IMR-90 (cell line): Measurements from ENCODE around the gene PSAP. TPM values are rescaled to one million over a fixed set of nuclear protein-coding genes. Genes with fewer than 3 reads are reported as not detected.

Experiments
- ATAC-seq: fragments of 200-7000 bp; cut with Tn5 transposase; 2 replicates; pipeline ENCODE4 v1.9.1; 2020; ENCODE audit warnings: low read depth, mild to moderate bottlenecking, moderate library complexity
- BruUV-seq: library from RNA; stranded (reverse); fragments of 400-500 nt; replicated peaks from 2 replicates; lab custom pipeline; 2021; lab: Mats Ljungman, UMichigan
- CTCF ChIA-PET: fragments of 300-600 bp; formaldehyde crosslinking; extraction: SDS; loops from one replicate; lab custom pipeline; 2021; ENCODE audit warnings: antibody characterized with exemption; lab: Yijun Ruan, JAX
- POLR2A ChIA-PET: fragments of 300-600 bp; sonication (Branson Sonifier 250); formaldehyde crosslinking; loops from one replicate; lab custom pipeline; 2022; ENCODE audit warnings: antibody characterized with exemption; ENCODE audit not compliant: unreplicated experiment; lab: Charles Lee
- DNase-seq: peaks from one replicate; pipeline ENCODE4 v3.0.0; 2013
- H2AFZ ChIP-seq: replicated peaks from 2 replicates; pipeline ENCODE3; 2013; ENCODE audit warnings: low read length, mild to moderate bottlenecking; ENCODE audit not compliant: poor library complexity
- H2AK5ac ChIP-seq: 2 replicates; pipeline ENCODE4 v1.6.1; 2013; ENCODE audit warnings: low read depth, low read length, inconsistent platforms
- H2AK9ac ChIP-seq: replicated peaks from 2 replicates; pipeline ENCODE3; 2013; ENCODE audit warnings: mild to moderate bottlenecking, low read depth, low read length, moderate library complexity; ENCODE audit not compliant: poor library complexity
- H2BK120ac ChIP-seq: 2 replicates; pipeline ENCODE4 v1.6.1; 2013; ENCODE audit warnings: low read depth, low read length, inconsistent platforms
- H2BK15ac ChIP-seq: 3 replicates; pipeline ENCODE4 v1.6.1; 2013; ENCODE audit warnings: low read depth, low read length, inconsistent platforms
- H2BK20ac ChIP-seq: 2 replicates; pipeline ENCODE4 v1.6.1; 2013; ENCODE audit warnings: low read depth, mild to moderate bottlenecking, inconsistent platforms, low read length, moderate library complexity
- H2BK5ac ChIP-seq: 2 replicates; pipeline ENCODE4 v1.6.1; 2013; ENCODE audit warnings: mild to moderate bottlenecking, low read depth, low read length, inconsistent platforms; ENCODE audit not compliant: poor library complexity, severe bottlenecking
- H3K14ac ChIP-seq: replicated peaks from 2 replicates; pipeline ENCODE4 v1.6.1; 2013; ENCODE audit warnings: low read depth, low read length, inconsistent platforms
- H3K18ac ChIP-seq: 2 replicates; pipeline ENCODE4 v1.6.1; 2013; ENCODE audit warnings: low read depth, low read length, control low read depth
- H3K23ac ChIP-seq: 2 replicates; pipeline ENCODE4 v1.6.1; 2013; ENCODE audit warnings: low read depth, low read length, inconsistent platforms
- H3K27ac ChIP-seq: 2 replicates; pipeline ENCODE4 v1.5.1; 2013; ENCODE audit warnings: mild to moderate bottlenecking, control low read depth, low read length; ENCODE audit not compliant: insufficient read depth
- H3K27me3 ChIP-seq: 2 replicates; pipeline ENCODE4 v1.6.1; 2013; ENCODE audit warnings: low read length; ENCODE audit not compliant: control insufficient read depth, insufficient read depth
- H3K36me3 ChIP-seq: 2 replicates; pipeline ENCODE4 v1.6.1; 2013; ENCODE audit warnings: low read length, mixed read lengths; ENCODE audit not compliant: control insufficient read depth, insufficient read depth
- H3K4ac ChIP-seq: 2 replicates; pipeline ENCODE4 v1.6.1; 2013; ENCODE audit warnings: low read depth, low read length, inconsistent platforms
- H3K4me1 ChIP-seq: 2 replicates; pipeline ENCODE4 v1.6.1; 2013; ENCODE audit warnings: low read length, mixed read lengths; ENCODE audit not compliant: control insufficient read depth, insufficient read depth
- H3K4me2 ChIP-seq: 2 replicates; pipeline ENCODE4 v1.6.1; 2013; ENCODE audit warnings: low read depth, mild to moderate bottlenecking, control low read depth, low read length, moderate library complexity
- H3K4me3 ChIP-seq: 2 replicates; pipeline ENCODE4 v1.5.1; 2013; ENCODE audit warnings: low read depth, mild to moderate bottlenecking, control low read depth, low read length, moderate library complexity; ENCODE audit not compliant: insufficient read depth
- H3K56ac ChIP-seq: 2 replicates; pipeline ENCODE4 v1.6.1; 2013; ENCODE audit warnings: low read length, inconsistent platforms; ENCODE audit not compliant: insufficient read depth; ENCODE audit errors: extremely low read depth
- H3K79me1 ChIP-seq, 2 experiments: 2 replicates each; pipeline ENCODE4 v1.6.1; 2013; ENCODE audit warnings: low read length in 2 of 2, inconsistent platforms in 1 of 2, low read depth in 1 of 2
- H3K9ac ChIP-seq: 2 replicates; pipeline ENCODE4 v1.6.1; 2013; ENCODE audit warnings: low read depth, low read length, control low read depth
- H3K9me1 ChIP-seq: 2 replicates; pipeline ENCODE4 v1.6.1; 2013; ENCODE audit warnings: low read length, inconsistent platforms; ENCODE audit not compliant: insufficient read depth
- H3K9me3 ChIP-seq: 2 replicates; pipeline ENCODE4 v1.6.1; 2013; ENCODE audit warnings: low read length; ENCODE audit not compliant: control insufficient read depth, insufficient read depth
- H4K20me1 ChIP-seq: 2 replicates; pipeline ENCODE4 v1.6.1; 2013; ENCODE audit warnings: low read length, inconsistent platforms; ENCODE audit not compliant: insufficient read depth
- H4K5ac ChIP-seq: 2 replicates; pipeline ENCODE4 v1.6.1; 2013; ENCODE audit warnings: mild to moderate bottlenecking, low read depth, low read length, control low read depth
- H4K8ac ChIP-seq, 2 experiments: 2 replicates each; pipeline ENCODE4 v1.6.1; 2013; ENCODE audit warnings: low read depth in 2 of 2, low read length in 2 of 2, control low read depth in 1 of 2, inconsistent platforms in 1 of 2
- H4K91ac ChIP-seq: 2 replicates; pipeline ENCODE4 v1.6.1; 2013; ENCODE audit warnings: low read depth, low read length, inconsistent platforms; ENCODE audit not compliant: insufficient read depth
- BHLHE40 ChIP-seq: fragments of 150-350 bp; IDR thresholded peaks from 2 replicates; pipeline ENCODE4 v1.6.1; 2016; ENCODE audit warnings: mild to moderate bottlenecking, low read depth, low read length
- CTCF ChIP-seq: conservative IDR thresholded peaks from 2 replicates; pipeline ENCODE4 v1.5.1; 2012; ENCODE audit warnings: mild to moderate bottlenecking, low read depth, low read length, improper control_type of control experiment
- ELK1 ChIP-seq: fragments of 150-350 bp; IDR thresholded peaks from 2 replicates; pipeline ENCODE4 v1.6.1; 2016; ENCODE audit warnings: low read depth, mild to moderate bottlenecking, low read length, moderate library complexity, borderline replicate concordance
- FOS ChIP-seq: fragments of 150-350 bp; IDR thresholded peaks from 2 replicates; pipeline ENCODE4 v1.6.1; 2016; ENCODE audit warnings: low read depth, low read length
- MAFK ChIP-seq: IDR thresholded peaks from 2 replicates; pipeline ENCODE4 v1.6.1; 2012; ENCODE audit warnings: low read depth, low read length, improper control_type of control experiment
- MAZ ChIP-seq: IDR thresholded peaks from 2 replicates; pipeline ENCODE4 v1.6.1; 2012; ENCODE audit warnings: low read depth, mild to moderate bottlenecking, low read length, improper control_type of control experiment, moderate library complexity, borderline replicate concordance
- POLR2A ChIP-seq: IDR thresholded peaks from 2 replicates; pipeline ENCODE4 v1.6.1; 2012; ENCODE audit warnings: mild to moderate bottlenecking, low read depth, low read length
- RAD21 ChIP-seq: IDR thresholded peaks from 2 replicates; pipeline ENCODE4 v1.6.1; 2012; ENCODE audit warnings: low read length, improper control_type of control experiment
- RCOR1 ChIP-seq: IDR thresholded peaks from 2 replicates; pipeline ENCODE4 v1.6.1; 2012; ENCODE audit warnings: mild to moderate bottlenecking, low read length, improper control_type of control experiment; ENCODE audit not compliant: insufficient replicate concordance
- WGBS, 2 experiments: methylation state at CpG; one replicate each; pipeline versions ENCODE4 v1.1.5 to v1.1.7; 2013; ENCODE audit warnings: missing lambda C conversion rate in 2 of 2; ENCODE audit not compliant: insufficient read length in 1 of 2; ENCODE audit errors: extremely low coverage in 2 of 2; 5-methylcytosine and 5-hydroxymethylcytosine counted together
- dilution Hi-C: fragments of 300-500 bp; cut with HindIII; formaldehyde crosslinking; loops from one replicate; pipeline ENCODE4 v1.14.3; 2018; ENCODE audit warnings: low sequenced_read_pairs; ENCODE audit not compliant: unreplicated experiment
- in situ Hi-C: fragments of 300-500 bp; cut with MboI; formaldehyde crosslinking; loops from 3 replicates; pipeline ENCODE4 v1.14.3; 2019; ENCODE audit warnings: low sequenced_read_pairs, inconsistent platforms, mixed read lengths
- intact Hi-C: fragments of 100-400 bp; cut with micrococcal nuclease; formaldehyde crosslinking; loops from 2 replicates; pipeline ENCODE4 v1.10.0; 2022
- polyA plus RNA-seq, 3 experiments: library from polyadenylated mRNA; depleted of rRNA; stranded (reverse); fragments of >200 nt; gene quantifications; 2 replicates each; pipeline ENCODE4 v1.2.3, GENCODE V29; 2012; ENCODE audit warnings: low replicate concordance in 1 of 3
- total RNA-seq: library from RNA; depleted of rRNA; stranded (reverse); fragments of >200 nt; gene quantifications from 2 replicates; pipeline ENCODE4 v1.2.3, GENCODE V29; 2012

Gene PSAP
- total and polyA plus RNA-seq, 2 of the 4 experiments (the other 2 are of a cell fraction), result 216 to 876 TPM

- no peak overlapping the region for H2BK5ac ChIP-seq
- ATAC-seq (0 out of 2 replicates have a peak, but pooled peaks have one; percentile 37), DNase-seq (no peak)
- TF ChIP-seq ELK1 (no peak), CTCF (no peak), RCOR1 (no peak), FOS (no peak), BHLHE40 (no peak), MAFK (no peak), POLR2A (no peak), RAD21 (no peak), MAZ (no peak)
- peak overlapping the region; percentile 36 for H2AFZ ChIP-seq
- peaks cover 69% of the 10 kb centered on the region for H3K27me3 ChIP-seq
- no peak overlapping the region for H2BK15ac ChIP-seq
- in situ Hi-C loops, result no loop called here
- H2AK5ac ChIP-seq, result no peak overlapping the region
- H3K4me3 ChIP-seq, result no peak overlapping the region
- H2AK9ac ChIP-seq, result no peak overlapping the region
- WGBS, 2 experiments, result no CpG with 5 or more reads among the region's 7 CpGs
- H3K23ac ChIP-seq, result no peak overlapping the region
- BruUV-seq, result no TSS peak
- no peak overlapping the region for H3K27ac ChIP-seq
- H4K20me1 ChIP-seq, result no peaks in the 10 kb centered on the region
- H4K91ac ChIP-seq, result no peak overlapping the region
- no peak overlapping the region for H3K56ac ChIP-seq
- H3K14ac ChIP-seq, result no peak overlapping the region
- no peak overlapping the region for H3K18ac ChIP-seq
- CTCF ChIA-PET, result no interaction called here
- H3K9me3 ChIP-seq, result no peaks in the 10 kb centered on the region
- H3K4me2 ChIP-seq, result no peak overlapping the region
- no peak overlapping the region for H2BK20ac ChIP-seq
- no peak overlapping the region for H4K8ac ChIP-seq
- POLR2A ChIA-PET, result no interaction called here
- H3K9me1 ChIP-seq, result no peaks in the 10 kb centered on the region; the same call in 1 of the 2 replicates
- no peaks in the 10 kb centered on the region for H3K4me1 ChIP-seq
- H3K4ac ChIP-seq, result no peak overlapping the region
- no peaks in the 10 kb centered on the region for H3K36me3 ChIP-seq
- intact Hi-C loops, result no loop called here
- dilution Hi-C loops, result no loop called here
- no peaks in the 10 kb centered on the region for H3K79me1 ChIP-seq
- no peak overlapping the region for H2BK120ac ChIP-seq
- H4K5ac ChIP-seq, result no peak overlapping the region
- H3K9ac ChIP-seq, result no peak overlapping the region
Measured at GRCh38 chr10:71782917-71783490, 68.0 kb downstream of the PSAP start.
